IMR-90 (cell line): Measurements from ENCODE around the gene FSTL5. TPM values are rescaled to one million over a fixed set of nuclear protein-coding genes. Genes with fewer than 3 reads are reported as not detected.

Experiments used
- ATAC-seq: fragments of 200-7000 bp; cut with Tn5 transposase; 2 replicates; pipeline ENCODE4 v1.9.1; 2020; ENCODE audit warnings: low read depth, mild to moderate bottlenecking, moderate library complexity
- BruUV-seq: library from RNA; stranded (reverse); fragments of 400-500 nt; replicated peaks from 2 replicates; lab custom pipeline; 2021; lab: Mats Ljungman, UMichigan
- CTCF ChIA-PET: fragments of 300-600 bp; formaldehyde crosslinking; extraction: SDS; loops from one replicate; lab custom pipeline; 2021; ENCODE audit warnings: antibody characterized with exemption; lab: Yijun Ruan, JAX
- POLR2A ChIA-PET: fragments of 300-600 bp; sonication (Branson Sonifier 250); formaldehyde crosslinking; loops from one replicate; lab custom pipeline; 2022; ENCODE audit warnings: antibody characterized with exemption; ENCODE audit not compliant: unreplicated experiment; lab: Charles Lee
- DNase-seq: peaks from one replicate; pipeline ENCODE4 v3.0.0; 2013
- H2AFZ ChIP-seq: replicated peaks from 2 replicates; pipeline ENCODE3; 2013; ENCODE audit warnings: low read length, mild to moderate bottlenecking; ENCODE audit not compliant: poor library complexity
- H2AK5ac ChIP-seq: 2 replicates; pipeline ENCODE4 v1.6.1; 2013; ENCODE audit warnings: low read depth, low read length, inconsistent platforms
- H2AK9ac ChIP-seq: replicated peaks from 2 replicates; pipeline ENCODE3; 2013; ENCODE audit warnings: mild to moderate bottlenecking, low read depth, low read length, moderate library complexity; ENCODE audit not compliant: poor library complexity
- H2BK120ac ChIP-seq: 2 replicates; pipeline ENCODE4 v1.6.1; 2013; ENCODE audit warnings: low read depth, low read length, inconsistent platforms
- H2BK15ac ChIP-seq: 3 replicates; pipeline ENCODE4 v1.6.1; 2013; ENCODE audit warnings: low read depth, low read length, inconsistent platforms
- H2BK20ac ChIP-seq: 2 replicates; pipeline ENCODE4 v1.6.1; 2013; ENCODE audit warnings: low read depth, mild to moderate bottlenecking, inconsistent platforms, low read length, moderate library complexity
- H2BK5ac ChIP-seq: 2 replicates; pipeline ENCODE4 v1.6.1; 2013; ENCODE audit warnings: mild to moderate bottlenecking, low read depth, low read length, inconsistent platforms; ENCODE audit not compliant: poor library complexity, severe bottlenecking
- H3K14ac ChIP-seq: replicated peaks from 2 replicates; pipeline ENCODE4 v1.6.1; 2013; ENCODE audit warnings: low read depth, low read length, inconsistent platforms
- H3K18ac ChIP-seq: 2 replicates; pipeline ENCODE4 v1.6.1; 2013; ENCODE audit warnings: low read depth, low read length, control low read depth
- H3K23ac ChIP-seq: 2 replicates; pipeline ENCODE4 v1.6.1; 2013; ENCODE audit warnings: low read depth, low read length, inconsistent platforms
- H3K27ac ChIP-seq: 2 replicates; pipeline ENCODE4 v1.5.1; 2013; ENCODE audit warnings: mild to moderate bottlenecking, control low read depth, low read length; ENCODE audit not compliant: insufficient read depth
- H3K27me3 ChIP-seq: 2 replicates; pipeline ENCODE4 v1.6.1; 2013; ENCODE audit warnings: low read length; ENCODE audit not compliant: control insufficient read depth, insufficient read depth
- H3K36me3 ChIP-seq: 2 replicates; pipeline ENCODE4 v1.6.1; 2013; ENCODE audit warnings: low read length, mixed read lengths; ENCODE audit not compliant: control insufficient read depth, insufficient read depth
- H3K4ac ChIP-seq: 2 replicates; pipeline ENCODE4 v1.6.1; 2013; ENCODE audit warnings: low read depth, low read length, inconsistent platforms
- H3K4me1 ChIP-seq: 2 replicates; pipeline ENCODE4 v1.6.1; 2013; ENCODE audit warnings: low read length, mixed read lengths; ENCODE audit not compliant: control insufficient read depth, insufficient read depth
- H3K4me2 ChIP-seq: 2 replicates; pipeline ENCODE4 v1.6.1; 2013; ENCODE audit warnings: low read depth, mild to moderate bottlenecking, control low read depth, low read length, moderate library complexity
- H3K4me3 ChIP-seq: 2 replicates; pipeline ENCODE4 v1.5.1; 2013; ENCODE audit warnings: low read depth, mild to moderate bottlenecking, control low read depth, low read length, moderate library complexity; ENCODE audit not compliant: insufficient read depth
- H3K56ac ChIP-seq: 2 replicates; pipeline ENCODE4 v1.6.1; 2013; ENCODE audit warnings: low read length, inconsistent platforms; ENCODE audit not compliant: insufficient read depth; ENCODE audit errors: extremely low read depth
- H3K79me1 ChIP-seq, 2 experiments: 2 replicates each; pipeline ENCODE4 v1.6.1; 2013; ENCODE audit warnings: low read length in 2 of 2, inconsistent platforms in 1 of 2, low read depth in 1 of 2
- H3K9ac ChIP-seq: 2 replicates; pipeline ENCODE4 v1.6.1; 2013; ENCODE audit warnings: low read depth, low read length, control low read depth
- H3K9me1 ChIP-seq: 2 replicates; pipeline ENCODE4 v1.6.1; 2013; ENCODE audit warnings: low read length, inconsistent platforms; ENCODE audit not compliant: insufficient read depth
- H3K9me3 ChIP-seq: 2 replicates; pipeline ENCODE4 v1.6.1; 2013; ENCODE audit warnings: low read length; ENCODE audit not compliant: control insufficient read depth, insufficient read depth
- H4K20me1 ChIP-seq: 2 replicates; pipeline ENCODE4 v1.6.1; 2013; ENCODE audit warnings: low read length, inconsistent platforms; ENCODE audit not compliant: insufficient read depth
- H4K5ac ChIP-seq: 2 replicates; pipeline ENCODE4 v1.6.1; 2013; ENCODE audit warnings: mild to moderate bottlenecking, low read depth, low read length, control low read depth
- H4K8ac ChIP-seq, 2 experiments: 2 replicates each; pipeline ENCODE4 v1.6.1; 2013; ENCODE audit warnings: low read depth in 2 of 2, low read length in 2 of 2, control low read depth in 1 of 2, inconsistent platforms in 1 of 2
- H4K91ac ChIP-seq: 2 replicates; pipeline ENCODE4 v1.6.1; 2013; ENCODE audit warnings: low read depth, low read length, inconsistent platforms; ENCODE audit not compliant: insufficient read depth
- CEBPB ChIP-seq: IDR thresholded peaks from 2 replicates; pipeline ENCODE4 v1.6.1; 2012; ENCODE audit warnings: low read depth, low read length, improper control_type of control experiment
- CHD1 ChIP-seq: IDR thresholded peaks from 2 replicates; pipeline ENCODE4 v1.6.1; 2012; ENCODE audit warnings: low read depth, low read length, improper control_type of control experiment
- CTCF ChIP-seq: conservative IDR thresholded peaks from 2 replicates; pipeline ENCODE4 v1.5.1; 2012; ENCODE audit warnings: mild to moderate bottlenecking, low read depth, low read length, improper control_type of control experiment
- MAFK ChIP-seq: IDR thresholded peaks from 2 replicates; pipeline ENCODE4 v1.6.1; 2012; ENCODE audit warnings: low read depth, low read length, improper control_type of control experiment
- MAZ ChIP-seq: IDR thresholded peaks from 2 replicates; pipeline ENCODE4 v1.6.1; 2012; ENCODE audit warnings: low read depth, mild to moderate bottlenecking, low read length, improper control_type of control experiment, moderate library complexity, borderline replicate concordance
- POLR2A ChIP-seq: IDR thresholded peaks from 2 replicates; pipeline ENCODE4 v1.6.1; 2012; ENCODE audit warnings: mild to moderate bottlenecking, low read depth, low read length
- RCOR1 ChIP-seq: IDR thresholded peaks from 2 replicates; pipeline ENCODE4 v1.6.1; 2012; ENCODE audit warnings: mild to moderate bottlenecking, low read length, improper control_type of control experiment; ENCODE audit not compliant: insufficient replicate concordance
- WGBS, 2 experiments: methylation state at CpG; one replicate each; pipeline versions ENCODE4 v1.1.5 to v1.1.7; 2013; ENCODE audit warnings: missing lambda C conversion rate in 2 of 2; ENCODE audit not compliant: insufficient read length in 1 of 2; ENCODE audit errors: extremely low coverage in 2 of 2; 5-methylcytosine and 5-hydroxymethylcytosine counted together
- dilution Hi-C: fragments of 300-500 bp; cut with HindIII; formaldehyde crosslinking; loops from one replicate; pipeline ENCODE4 v1.14.3; 2018; ENCODE audit warnings: low sequenced_read_pairs; ENCODE audit not compliant: unreplicated experiment
- in situ Hi-C: fragments of 300-500 bp; cut with MboI; formaldehyde crosslinking; loops from 3 replicates; pipeline ENCODE4 v1.14.3; 2019; ENCODE audit warnings: low sequenced_read_pairs, inconsistent platforms, mixed read lengths
- intact Hi-C: fragments of 100-400 bp; cut with micrococcal nuclease; formaldehyde crosslinking; loops from 2 replicates; pipeline ENCODE4 v1.10.0; 2022
- polyA plus RNA-seq, 3 experiments: library from polyadenylated mRNA; depleted of rRNA; stranded (reverse); fragments of >200 nt; gene quantifications; 2 replicates each; pipeline ENCODE4 v1.2.3, GENCODE V29; 2012; ENCODE audit warnings: low replicate concordance in 1 of 3
- total RNA-seq: library from RNA; depleted of rRNA; stranded (reverse); fragments of >200 nt; gene quantifications from 2 replicates; pipeline ENCODE4 v1.2.3, GENCODE V29; 2012

Gene FSTL5
- total and polyA plus RNA-seq, 2 of the 4 experiments (the other 2 are of a cell fraction): under 0.01 TPM; not detected in 1

- H4K91ac ChIP-seq: no peak overlapping the region
- intact Hi-C loops: no loop called here
- H4K8ac ChIP-seq: no peak overlapping the region
- in situ Hi-C loops: no loop called here
- ATAC-seq (no peak), DNase-seq (no peak)
- H4K5ac ChIP-seq: no peak overlapping the region
- ChIA-PET POLR2A (no interaction called here), CTCF (interaction anchor here (0.6 kb wide), 1 partner anchor 145 kb away, joined by 4 read pairs; no protein-coding TSS in a partner anchor)
- H3K18ac ChIP-seq: no peak overlapping the region
- no peak overlapping the region for H3K4me3 ChIP-seq
- dilution Hi-C loops: no loop called here
- no peak overlapping the region for H2AK5ac ChIP-seq
- no peak overlapping the region for H3K4me2 ChIP-seq
- no peak overlapping the region for H2AFZ ChIP-seq
- no TSS peak for BruUV-seq
- H3K9ac ChIP-seq: no peak overlapping the region
- H3K14ac ChIP-seq: no peak overlapping the region
- H4K20me1 ChIP-seq: no peaks in the 10 kb centered on the region
- H3K27ac ChIP-seq: no peak overlapping the region
- no peaks in the 10 kb centered on the region for H3K9me3 ChIP-seq
- H3K27me3 ChIP-seq: no peaks in the 10 kb centered on the region
- TF ChIP-seq MAFK: no peak
- no peak for TF ChIP-seq CEBPB
- no peak for TF ChIP-seq CHD1
- no peak for TF ChIP-seq RCOR1
- no peak for TF ChIP-seq CTCF
- TF ChIP-seq POLR2A: no peak
- no peak for TF ChIP-seq MAZ
- H3K36me3 ChIP-seq: no peaks in the 10 kb centered on the region
- no peak overlapping the region for H2BK20ac ChIP-seq
- H2AK9ac ChIP-seq: no peak overlapping the region
- H3K4ac ChIP-seq: no peak overlapping the region
- no peak overlapping the region for H2BK5ac ChIP-seq
- no peak overlapping the region for H3K23ac ChIP-seq
- no peak overlapping the region for H2BK15ac ChIP-seq
- H3K79me1 ChIP-seq: no peaks in the 10 kb centered on the region
- no peaks in the 10 kb centered on the region for H3K9me1 ChIP-seq
- no peaks in the 10 kb centered on the region for H3K4me1 ChIP-seq
- H2BK120ac ChIP-seq: no peak overlapping the region
- no peak overlapping the region for H3K56ac ChIP-seq
- no CpG with 5 or more reads among the region's 2 CpGs for WGBS, 2 experiments
These were observed 508.7 kb downstream of the FSTL5 start for GRCh38 chr4:161655148-161655547.
